ENCODE data around the gene SCAMP2. TPM values are rescaled to one million over a fixed set of nuclear protein-coding genes. Genes with fewer than 3 reads are reported as not detected.

Gene SCAMP2
- total and polyA plus RNA-seq, 9 donors: 17.3 to 74.5 (median 54.2) TPM

GRCh38 chr15:74840851-74841775, 32.1 kb downstream of the SCAMP2 start:
- 82% methylated on average over 9 of the region's 9 CpGs for WGBS (ENCODE audit: insufficient coverage)
- DNase-seq: no peak
- Histone ChIP-seq H3K9me3 (replicated peaks; ENCODE audit: control insufficient read depth, low read depth, low read length) (no peaks in the 10 kb centered on the region), H3K36me3 (ENCODE audit: control insufficient read depth, insufficient read depth, low read length) (peaks cover 61% of the 10 kb centered on the region), H3K27me3 (ENCODE audit: control insufficient read depth, insufficient read depth, low read length) (no peaks in the 10 kb centered on the region), H3K4me3 (ENCODE audit: low read length) (no peak overlapping the region), H3K27ac (ENCODE audit: low read length) (no peak overlapping the region), H3K4me1 (ENCODE audit: control insufficient read depth, insufficient read depth, low read length) (peaks cover 28% of the 10 kb centered on the region)

DNA sequence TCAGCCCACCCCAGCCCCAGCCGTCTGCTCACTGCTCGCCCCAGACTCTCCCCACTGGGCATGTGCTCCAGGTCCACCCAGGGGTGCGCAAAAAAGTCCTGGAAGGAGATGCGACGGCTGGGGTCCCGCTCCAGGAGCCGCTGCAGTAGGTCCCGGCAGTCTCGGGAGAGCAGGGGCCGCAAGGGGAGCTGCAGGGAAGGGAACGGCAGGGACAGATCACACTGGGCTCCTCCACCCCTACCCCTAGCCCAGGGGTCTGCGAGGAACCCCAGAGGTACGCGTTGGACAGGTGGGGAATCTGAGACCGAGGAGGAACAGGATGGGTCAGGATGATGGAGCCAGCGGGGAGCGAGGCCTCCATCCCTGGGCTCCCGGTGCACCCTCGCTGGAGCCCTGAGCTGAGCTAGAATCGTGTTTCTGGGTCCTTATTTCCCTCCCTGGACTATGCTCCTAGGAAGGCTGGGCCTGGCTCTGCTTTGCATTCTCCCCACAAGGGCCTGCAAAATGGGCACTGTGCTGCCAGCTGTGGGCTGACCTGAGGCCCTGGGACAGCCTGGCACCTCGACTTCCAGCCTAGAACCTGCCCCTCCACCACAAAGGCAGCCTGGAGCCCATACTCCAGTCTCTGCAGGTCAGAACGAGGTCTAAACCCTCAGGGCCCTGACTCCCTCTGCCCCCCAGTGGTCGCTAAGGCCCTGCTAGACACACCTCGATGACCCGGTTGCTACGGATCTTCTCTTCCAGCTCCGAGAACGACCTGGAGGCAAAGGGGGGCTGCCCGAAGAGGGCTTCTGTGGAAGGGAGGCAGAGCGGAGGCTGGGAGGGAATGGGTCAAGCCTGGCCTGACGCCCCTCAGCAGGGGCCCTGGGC, 33.4 kb downstream of the SCAMP2 start:
- peaks cover 54% of the 10 kb centered on the region for H3K36me3 ChIP-seq (ENCODE audit: control insufficient read depth, insufficient read depth, low read length)

DNA sequence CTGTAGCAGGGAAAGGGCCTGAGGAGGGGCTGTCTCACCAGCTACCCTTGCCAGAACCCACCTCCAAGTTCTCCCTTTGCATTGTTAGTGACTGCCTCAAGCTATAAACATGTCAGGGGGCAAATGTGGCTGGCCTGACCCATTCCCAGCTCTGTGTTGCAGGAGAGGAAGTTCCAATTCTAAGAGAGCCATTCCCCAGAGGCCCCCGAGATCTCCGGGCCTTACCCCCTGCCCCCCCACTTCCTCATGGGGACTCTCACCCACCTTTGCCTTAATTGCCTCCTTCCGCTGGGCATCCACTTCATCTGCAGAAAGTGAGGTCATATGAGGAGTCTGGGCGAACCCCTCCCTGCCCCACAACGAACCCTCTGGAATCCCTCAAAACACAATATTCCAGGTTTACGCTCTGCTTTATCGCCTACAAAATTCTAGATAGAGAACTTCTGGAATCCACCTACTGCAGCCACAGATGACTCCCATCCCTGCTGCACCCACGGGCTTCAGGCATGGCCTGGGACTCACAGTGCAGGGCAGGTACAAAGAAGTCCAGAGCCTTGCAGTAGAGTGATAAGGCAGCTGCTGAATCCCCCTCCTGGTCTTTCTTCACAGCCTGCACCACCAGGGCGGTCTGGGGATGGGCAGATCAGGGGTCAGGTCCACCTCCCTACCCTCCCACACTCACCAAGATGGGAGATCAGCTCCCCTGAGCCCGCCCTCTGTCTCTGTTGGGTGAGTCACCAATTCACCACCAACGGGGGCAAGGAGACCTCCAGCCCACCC, 34.2 kb downstream of the SCAMP2 start:
- no peak overlapping the region for H3K4me3 ChIP-seq (ENCODE audit: low read length)
- no peaks in the 10 kb centered on the region for H3K9me3 ChIP-seq (replicated peaks; ENCODE audit: control insufficient read depth, low read depth, low read length)
- peaks cover 21% of the 10 kb centered on the region for H3K4me1 ChIP-seq (ENCODE audit: control insufficient read depth, insufficient read depth, low read length)
- H3K36me3 ChIP-seq (ENCODE audit: control insufficient read depth, insufficient read depth, low read length): peaks cover 50% of the 10 kb centered on the region
- 92% methylated on average over 7 of the region's 11 CpGs for WGBS (ENCODE audit: insufficient coverage)
- no peaks in the 10 kb centered on the region for H3K27me3 ChIP-seq (ENCODE audit: control insufficient read depth, insufficient read depth, low read length)
- no peak for DNase-seq
- H3K27ac ChIP-seq (ENCODE audit: low read length): no peak overlapping the region

More for the DNA sequence above, 33.4 kb downstream of the SCAMP2 start:
- Histone ChIP-seq H3K4me3 (ENCODE audit: low read length) (no peak overlapping the region), H3K27me3 (ENCODE audit: control insufficient read depth, insufficient read depth, low read length) (no peaks in the 10 kb centered on the region), H3K4me1 (ENCODE audit: control insufficient read depth, insufficient read depth, low read length) (peaks cover 26% of the 10 kb centered on the region), H3K27ac (ENCODE audit: low read length) (no peak overlapping the region), H3K9me3 (replicated peaks; ENCODE audit: control insufficient read depth, low read depth, low read length) (no peaks in the 10 kb centered on the region)
- WGBS (ENCODE audit: insufficient coverage): 71% methylated on average over 25 of the region's 31 CpGs
- no peak for DNase-seq

- 93% methylated on average over 8 of the region's 10 CpGs for WGBS (ENCODE audit: insufficient coverage)
Observed at GRCh38 chr15:74838137-74838516, 35.0 kb downstream of the SCAMP2 start.

GRCh38 chr15:74837482-74838136, 35.6 kb downstream of the SCAMP2 start:
- no peaks in the 10 kb centered on the region for H3K27me3 ChIP-seq (ENCODE audit: control insufficient read depth, insufficient read depth, low read length)
- peaks cover 50% of the 10 kb centered on the region for H3K36me3 ChIP-seq (ENCODE audit: control insufficient read depth, insufficient read depth, low read length)
- DNase-seq: no peak
- WGBS (ENCODE audit: insufficient coverage): 81% methylated on average over 10 of the region's 15 CpGs
- no peaks in the 10 kb centered on the region for H3K9me3 ChIP-seq (replicated peaks; ENCODE audit: control insufficient read depth, low read depth, low read length)
- no peak overlapping the region for H3K27ac ChIP-seq (ENCODE audit: low read length)
- no peak overlapping the region for H3K4me3 ChIP-seq (ENCODE audit: low read length)
- peaks cover 26% of the 10 kb centered on the region for H3K4me1 ChIP-seq (ENCODE audit: control insufficient read depth, insufficient read depth, low read length)

More at GRCh38 chr15:74838137-74838516, 35.0 kb downstream of the SCAMP2 start:
- Histone ChIP-seq H3K4me1 (ENCODE audit: control insufficient read depth, insufficient read depth, low read length) (peaks cover 21% of the 10 kb centered on the region), H3K4me3 (ENCODE audit: low read length) (no peak overlapping the region), H3K9me3 (replicated peaks; ENCODE audit: control insufficient read depth, low read depth, low read length) (no peaks in the 10 kb centered on the region), H3K27ac (ENCODE audit: low read length) (no peak overlapping the region), H3K27me3 (ENCODE audit: control insufficient read depth, insufficient read depth, low read length) (no peaks in the 10 kb centered on the region), H3K36me3 (ENCODE audit: control insufficient read depth, insufficient read depth, low read length) (peaks cover 50% of the 10 kb centered on the region)
- DNase-seq: no peak

GRCh38 chr15:74836846-74837245, 36.3 kb downstream of the SCAMP2 start:
- Histone ChIP-seq H3K27me3 (ENCODE audit: control insufficient read depth, insufficient read depth, low read length) (no peaks in the 10 kb centered on the region), H3K36me3 (ENCODE audit: control insufficient read depth, insufficient read depth, low read length) (peaks cover 50% of the 10 kb centered on the region), H3K9me3 (replicated peaks; ENCODE audit: control insufficient read depth, low read depth, low read length) (no peaks in the 10 kb centered on the region), H3K4me3 (ENCODE audit: low read length) (no peak overlapping the region), H3K4me1 (ENCODE audit: control insufficient read depth, insufficient read depth, low read length) (peaks cover 27% of the 10 kb centered on the region), H3K27ac (ENCODE audit: low read length) (no peak overlapping the region)
- WGBS (ENCODE audit: insufficient coverage): 71% methylated on average over 3 of the region's 7 CpGs
- DNase-seq: no peak

DNA sequence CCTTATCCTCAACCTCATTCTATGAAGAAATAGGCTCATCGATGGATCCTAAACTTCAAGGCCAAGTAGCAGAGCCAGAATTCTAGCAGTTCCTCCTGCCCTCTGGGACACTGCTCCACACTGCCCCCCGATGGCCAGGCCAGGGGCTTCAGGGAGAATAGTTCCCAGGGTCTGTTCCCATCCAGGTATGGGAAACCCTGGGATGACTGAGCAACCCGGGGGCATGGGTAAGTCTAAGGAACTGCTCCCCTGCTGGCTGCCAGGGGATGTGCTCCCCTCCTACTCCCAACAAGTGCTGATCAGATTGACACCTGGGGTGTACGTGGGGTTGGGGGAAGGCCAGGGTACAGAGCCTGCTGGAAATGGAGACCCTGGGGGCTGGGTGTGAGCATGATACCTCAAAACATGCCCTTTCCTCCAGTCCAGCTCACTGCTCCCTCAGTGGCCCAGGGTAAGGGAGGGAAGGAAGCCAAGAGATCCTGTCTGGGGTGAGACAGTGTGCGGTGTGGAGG, 37.8 kb downstream of the SCAMP2 start:
- H3K4me1 ChIP-seq (ENCODE audit: control insufficient read depth, insufficient read depth, low read length): peaks cover 37% of the 10 kb centered on the region
- H3K36me3 ChIP-seq (ENCODE audit: control insufficient read depth, insufficient read depth, low read length): peaks cover 41% of the 10 kb centered on the region
- no peak overlapping the region for H3K27ac ChIP-seq (ENCODE audit: low read length)
- WGBS (ENCODE audit: insufficient coverage): 33% methylated on average over 2 of the region's 5 CpGs
- no peak for DNase-seq
- H3K4me3 ChIP-seq (ENCODE audit: low read length): no peak overlapping the region
- H3K9me3 ChIP-seq (replicated peaks; ENCODE audit: control insufficient read depth, low read depth, low read length): no peaks in the 10 kb centered on the region
- H3K27me3 ChIP-seq (ENCODE audit: control insufficient read depth, insufficient read depth, low read length): no peaks in the 10 kb centered on the region

GRCh38 chr15:74833376-74834107, 39.6 kb downstream of the SCAMP2 start:
- no peaks in the 10 kb centered on the region for H3K9me3 ChIP-seq (replicated peaks; ENCODE audit: control insufficient read depth, low read depth, low read length)
- no peak for DNase-seq
- H3K36me3 ChIP-seq (ENCODE audit: control insufficient read depth, insufficient read depth, low read length): peaks cover 24% of the 10 kb centered on the region
- 72% methylated on average over 4 of the region's 12 CpGs for WGBS (ENCODE audit: insufficient coverage)
- H3K27me3 ChIP-seq (ENCODE audit: control insufficient read depth, insufficient read depth, low read length): peaks cover 3% of the 10 kb centered on the region
- H3K4me3 ChIP-seq (ENCODE audit: low read length): no peak overlapping the region
- H3K4me1 ChIP-seq (ENCODE audit: control insufficient read depth, insufficient read depth, low read length): peaks cover 41% of the 10 kb centered on the region
- no peak overlapping the region for H3K27ac ChIP-seq (ENCODE audit: low read length)

DNA sequence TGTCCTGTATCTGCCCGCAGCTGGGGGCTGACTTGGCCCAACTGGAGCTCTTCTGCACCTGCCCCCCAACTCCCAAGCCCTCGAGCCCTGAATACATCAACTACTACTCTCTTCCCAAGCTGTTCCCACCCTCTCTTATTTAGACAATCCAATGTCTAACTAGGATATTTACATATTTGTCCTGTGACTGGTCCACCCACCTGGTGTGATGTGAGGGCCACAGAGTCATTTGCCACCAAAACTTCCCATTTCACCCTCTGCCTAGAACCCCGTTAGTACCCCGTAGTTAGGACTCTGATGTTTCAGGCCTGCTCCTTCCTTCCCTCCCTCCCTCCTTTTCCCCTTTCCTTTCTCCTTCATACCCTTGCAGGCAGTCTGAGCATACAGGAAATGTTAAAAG, 40.3 kb downstream of the SCAMP2 start:
- Histone ChIP-seq H3K9me3 (replicated peaks; ENCODE audit: control insufficient read depth, low read depth, low read length) (no peaks in the 10 kb centered on the region), H3K27me3 (ENCODE audit: control insufficient read depth, insufficient read depth, low read length) (peaks cover 10% of the 10 kb centered on the region), H3K27ac (ENCODE audit: low read length) (no peak overlapping the region), H3K4me3 (ENCODE audit: low read length) (no peak overlapping the region), H3K4me1 (ENCODE audit: control insufficient read depth, insufficient read depth, low read length) (peaks cover 41% of the 10 kb centered on the region), H3K36me3 (ENCODE audit: control insufficient read depth, insufficient read depth, low read length) (peaks cover 17% of the 10 kb centered on the region)
- WGBS (ENCODE audit: insufficient coverage): 50% methylated on average over 2 of the region's 4 CpGs
- DNase-seq: no peak

Measured in muscle of leg (tissue), 11 donors.